Natural killer cell (primary cell): ENCODE measurements around the gene IGFBP5. TPM values are rescaled to one million over a fixed set of nuclear protein-coding genes. Genes with fewer than 3 reads are reported as not detected.

Source experiments
- ATAC-seq, 3 donors: fragments of 150-1000 bp in 2 of 3; fragments of 200-7000 bp in 1 of 3; cut with Tn5 transposase; 1 replicate in 1 of 3; 2 replicates in 2 of 3; pipeline ENCODE4 v1.10.0; 2021; ENCODE audit warnings: mild to moderate bottlenecking in 2 of 3, moderate library complexity in 2 of 3
- DNase-seq, 2 donors: peaks; one replicate each; pipeline versions ENCODE4 v3.0.0 to v3.0.0-alpha.2; 2013 to 2021; ENCODE audit warnings: mixed read lengths in 1 of 2
- H3K27ac ChIP-seq: one replicate; pipeline ENCODE4 v1.5.1; 2013; ENCODE audit warnings: mild to moderate bottlenecking, low read length
- H3K27me3 ChIP-seq: one replicate; pipeline ENCODE4 v1.6.1; 2013; ENCODE audit warnings: low read length; ENCODE audit not compliant: control insufficient read depth, insufficient read depth
- H3K36me3 ChIP-seq: one replicate; pipeline ENCODE4 v1.6.1; 2013; ENCODE audit warnings: low read length; ENCODE audit not compliant: control insufficient read depth, insufficient read depth
- H3K4me1 ChIP-seq: one replicate; pipeline ENCODE4 v1.6.1; 2013; ENCODE audit warnings: low read length; ENCODE audit not compliant: control insufficient read depth, insufficient read depth
- H3K4me3 ChIP-seq: one replicate; pipeline ENCODE4 v1.5.1; 2013; ENCODE audit warnings: low read length
- H3K9me3 ChIP-seq: one replicate; pipeline ENCODE4 v1.6.1; 2013; ENCODE audit warnings: low read length; ENCODE audit not compliant: control insufficient read depth, insufficient read depth
- H3K27ac Mint-ChIP-seq, 2 donors: one replicate each; pipeline ENCODE4 v1.8.0; 2022; ENCODE audit warnings: mild to moderate bottlenecking in 2 of 2, mixed read lengths in 2 of 2, moderate library complexity in 1 of 2
- H3K27me3 Mint-ChIP-seq, 2 donors: one replicate each; pipeline ENCODE4 v1.8.0; 2022; ENCODE audit warnings: low read depth in 2 of 2, mixed read lengths in 2 of 2
- H3K36me3 Mint-ChIP-seq: one replicate; pipeline ENCODE4 v1.8.0; 2022; ENCODE audit warnings: mixed read lengths
- H3K4me1 Mint-ChIP-seq, 2 donors: one replicate each; pipeline ENCODE4 v1.8.0; 2022; ENCODE audit warnings: mixed read lengths in 2 of 2
- H3K4me3 Mint-ChIP-seq: one replicate; pipeline ENCODE4 v1.8.0; 2022; ENCODE audit warnings: mild to moderate bottlenecking, moderate library complexity, mixed read lengths
- H3K9me3 Mint-ChIP-seq, 2 donors: one replicate each; pipeline ENCODE4 v1.8.0; 2022; ENCODE audit warnings: mixed read lengths in 2 of 2
- WGBS: methylation state at CpG from one replicate; pipeline ENCODE4 v1.1.7; 2013; ENCODE audit warnings: missing lambda C conversion rate; ENCODE audit not compliant: insufficient coverage; 5-methylcytosine and 5-hydroxymethylcytosine counted together
- intact Hi-C: fragments of 100-400 bp; cut with micrococcal nuclease; formaldehyde crosslinking; loops from one replicate; pipeline ENCODE4 v1.14.2; 2022
- total RNA-seq, 4 donors: library from RNA; stranded (reverse); fragments of 120-200 nt in 1 of 4; gene quantifications; one replicate each; pipeline versions ENCODE4 v1.2.3 to v1.2.4, GENCODE V29; 2013 to 2022
- TF ChIP-seq, protein P1 (sequence below): fragments of 200-600 bp; IDR thresholded peaks from one replicate; pipeline ENCODE4 v1.8.0; 2022; ENCODE audit warnings: antibody characterized with exemption

The IGFBP5 gene
- total RNA-seq, 3 donors from 2014 or later (not counting 1 experiment from before 2014, with no cell fraction given): not detected

GRCh38 chr2:216652566-216652965 lies 42.8 kb downstream of the IGFBP5 start:
- H3K36me3 ChIP-seq: no peaks in the 10 kb centered on the region
- DNase-seq: no peak
- Mint-ChIP-seq H3K36me3 (no peaks in the 10 kb centered on the region), H3K4me1 (peaks cover 0 to 9% of the 10 kb centered on the region in 2 donors), H3K9me3 (no peaks in the 10 kb centered on the region), H3K27ac (no peak overlapping the region), H3K4me3 (no peak overlapping the region), H3K27me3 (peaks cover 10 to 28% of the 10 kb centered on the region in 2 donors)
- H3K9me3 ChIP-seq: no peaks in the 10 kb centered on the region
- no peaks in the 10 kb centered on the region for H3K27me3 ChIP-seq
- H3K4me1 ChIP-seq: no peaks in the 10 kb centered on the region
- H3K27ac ChIP-seq: no peak overlapping the region
- no peak for ATAC-seq
- 83% methylated on average over 4 of the region's 4 CpGs for WGBS
- TF ChIP-seq, protein P1, sequence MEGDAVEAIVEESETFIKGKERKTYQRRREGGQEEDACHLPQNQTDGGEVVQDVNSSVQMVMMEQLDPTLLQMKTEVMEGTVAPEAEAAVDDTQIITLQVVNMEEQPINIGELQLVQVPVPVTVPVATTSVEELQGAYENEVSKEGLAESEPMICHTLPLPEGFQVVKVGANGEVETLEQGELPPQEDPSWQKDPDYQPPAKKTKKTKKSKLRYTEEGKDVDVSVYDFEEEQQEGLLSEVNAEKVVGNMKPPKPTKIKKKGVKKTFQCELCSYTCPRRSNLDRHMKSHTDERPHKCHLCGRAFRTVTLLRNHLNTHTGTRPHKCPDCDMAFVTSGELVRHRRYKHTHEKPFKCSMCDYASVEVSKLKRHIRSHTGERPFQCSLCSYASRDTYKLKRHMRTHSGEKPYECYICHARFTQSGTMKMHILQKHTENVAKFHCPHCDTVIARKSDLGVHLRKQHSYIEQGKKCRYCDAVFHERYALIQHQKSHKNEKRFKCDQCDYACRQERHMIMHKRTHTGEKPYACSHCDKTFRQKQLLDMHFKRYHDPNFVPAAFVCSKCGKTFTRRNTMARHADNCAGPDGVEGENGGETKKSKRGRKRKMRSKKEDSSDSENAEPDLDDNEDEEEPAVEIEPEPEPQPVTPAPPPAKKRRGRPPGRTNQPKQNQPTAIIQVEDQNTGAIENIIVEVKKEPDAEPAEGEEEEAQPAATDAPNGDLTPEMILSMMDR: no peak
- H3K4me3 ChIP-seq: no peak overlapping the region
- intact Hi-C loops: no loop called here

DNA sequence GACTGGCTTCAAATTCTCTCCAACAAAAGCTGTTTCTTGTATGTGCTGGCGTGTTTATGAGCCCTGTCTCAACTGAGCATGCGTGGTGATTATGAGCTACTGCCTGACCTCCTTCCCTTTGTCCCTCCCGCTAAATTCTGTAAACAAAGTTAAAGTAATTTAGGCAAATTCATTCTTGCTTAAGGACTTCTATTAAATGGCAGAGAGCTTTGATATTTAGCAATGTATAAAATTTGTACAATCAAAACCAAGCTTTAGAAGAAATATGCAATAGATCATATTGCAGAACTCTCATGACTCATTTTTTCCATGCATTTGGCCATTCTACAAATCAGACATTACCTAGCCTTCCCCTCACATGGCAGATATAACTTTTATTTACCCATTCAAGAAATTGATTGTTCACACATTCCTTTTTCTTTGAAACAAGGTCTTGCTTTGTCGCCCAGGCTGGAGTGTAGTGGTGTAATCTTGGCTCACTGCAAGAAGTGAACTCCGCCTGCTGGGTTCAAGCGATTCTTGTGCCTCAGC lies 43.9 kb downstream of the IGFBP5 start:
- no peaks in the 10 kb centered on the region for H3K36me3 ChIP-seq
- ATAC-seq: no peak

DNA sequence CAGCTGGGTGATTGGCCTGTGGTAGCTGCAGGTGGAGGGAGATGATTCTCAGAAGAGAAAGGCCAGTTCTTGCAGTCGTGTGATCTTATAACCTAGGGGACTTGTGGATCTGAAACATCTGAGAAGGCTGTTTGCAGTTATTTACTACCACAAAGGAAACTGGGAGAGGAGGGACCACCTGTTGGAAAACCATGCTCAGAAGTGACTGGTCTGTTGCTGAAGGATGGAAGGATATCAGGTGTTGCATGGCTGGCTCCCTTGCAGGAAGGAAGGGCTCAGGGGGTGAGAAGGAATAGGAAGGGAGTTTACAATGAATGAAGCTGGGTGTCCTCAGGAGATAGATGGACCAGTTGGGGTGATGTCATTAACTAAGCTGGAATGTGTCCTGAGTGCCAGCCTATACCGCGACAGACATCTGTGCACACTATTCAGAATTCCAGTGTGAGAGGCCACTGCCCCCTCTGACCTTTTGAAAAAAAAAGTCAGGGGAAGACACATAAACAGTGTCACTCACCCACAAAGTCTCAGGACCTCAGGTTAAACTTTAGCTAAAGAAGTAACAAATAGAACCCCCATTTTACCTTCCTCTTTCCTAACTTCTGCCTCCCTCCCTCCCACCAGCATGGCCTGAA lies 44.6 kb downstream of the IGFBP5 start:
- no peaks in the 10 kb centered on the region for H3K36me3 ChIP-seq
- no peak overlapping the region for H3K27ac ChIP-seq
- H3K27me3 ChIP-seq: no peaks in the 10 kb centered on the region
- Mint-ChIP-seq H3K4me1 (peaks cover 0 to 9% of the 10 kb centered on the region in 2 donors), H3K4me3 (no peak overlapping the region), H3K27ac (no peak overlapping the region), H3K36me3 (no peaks in the 10 kb centered on the region), H3K9me3 (no peaks in the 10 kb centered on the region), H3K27me3 (peaks cover 15 to 38% of the 10 kb centered on the region in 2 donors)
- no peaks in the 10 kb centered on the region for H3K4me1 ChIP-seq
- ATAC-seq (no peak), DNase-seq (no peak)
- 97% methylated on average over 3 of the region's 3 CpGs for WGBS
- intact Hi-C loops: no loop called here
- no peaks in the 10 kb centered on the region for H3K9me3 ChIP-seq
- TF ChIP-seq, protein P1: no peak
- H3K4me3 ChIP-seq: no peak overlapping the region

More for the DNA sequence above, 43.9 kb downstream of the IGFBP5 start:
- DNase-seq: no peak
- Histone ChIP-seq H3K27ac (no peak overlapping the region), H3K4me1 (no peaks in the 10 kb centered on the region), H3K9me3 (no peaks in the 10 kb centered on the region), H3K4me3 (no peak overlapping the region), H3K27me3 (no peaks in the 10 kb centered on the region)
- Mint-ChIP-seq H3K4me1 (peaks cover 0 to 9% of the 10 kb centered on the region in 2 donors), H3K27ac (no peak overlapping the region), H3K9me3 (no peaks in the 10 kb centered on the region), H3K36me3 (no peaks in the 10 kb centered on the region), H3K27me3 (peaks cover 13 to 31% of the 10 kb centered on the region in 2 donors), H3K4me3 (no peak overlapping the region)
- TF ChIP-seq, protein P1: no peak
- intact Hi-C loops: no loop called here
- WGBS: 99% methylated on average over 5 of the region's 6 CpGs
